Muscle layer of duodenum (tissue), 2 donors: Measurements from ENCODE around the gene ELK4.

Experiments used
- H3K27ac ChIP-seq: one replicate; pipeline ENCODE4 v1.7.0; 2013; ENCODE audit warnings: mild to moderate bottlenecking, low read length
- H3K27me3 ChIP-seq: one replicate; pipeline ENCODE4 v1.7.0; 2013; ENCODE audit warnings: low read depth, mild to moderate bottlenecking, control low read depth, low read length
- H3K36me3 ChIP-seq, 2 donors: one replicate each; pipeline ENCODE4 v1.7.0; 2013; ENCODE audit warnings: low read length in 2 of 2, control low read depth in 1 of 2, mild to moderate bottlenecking in 1 of 2; ENCODE audit not compliant: insufficient read depth in 2 of 2, control insufficient read depth in 1 of 2
- H3K4me1 ChIP-seq, 2 donors: one replicate each; pipeline ENCODE4 v1.7.0; 2013; ENCODE audit warnings: low read length in 2 of 2, mild to moderate bottlenecking in 2 of 2, control low read depth in 1 of 2, moderate library complexity in 1 of 2; ENCODE audit not compliant: insufficient read depth in 2 of 2, control insufficient read depth in 1 of 2
- H3K4me3 ChIP-seq, 2 donors: one replicate each; pipeline ENCODE4 v1.7.0; 2013; ENCODE audit warnings: low read length in 2 of 2, low read depth in 1 of 2, mild to moderate bottlenecking in 1 of 2
- H3K9me3 ChIP-seq, 2 donors: one replicate each; pipeline ENCODE4 v1.7.0; 2013; ENCODE audit warnings: low read length in 2 of 2, control low read depth in 1 of 2, mild to moderate bottlenecking in 1 of 2; ENCODE audit not compliant: control insufficient read depth in 1 of 2
- donor health status: healthy.

The ELK4 gene, protein sequence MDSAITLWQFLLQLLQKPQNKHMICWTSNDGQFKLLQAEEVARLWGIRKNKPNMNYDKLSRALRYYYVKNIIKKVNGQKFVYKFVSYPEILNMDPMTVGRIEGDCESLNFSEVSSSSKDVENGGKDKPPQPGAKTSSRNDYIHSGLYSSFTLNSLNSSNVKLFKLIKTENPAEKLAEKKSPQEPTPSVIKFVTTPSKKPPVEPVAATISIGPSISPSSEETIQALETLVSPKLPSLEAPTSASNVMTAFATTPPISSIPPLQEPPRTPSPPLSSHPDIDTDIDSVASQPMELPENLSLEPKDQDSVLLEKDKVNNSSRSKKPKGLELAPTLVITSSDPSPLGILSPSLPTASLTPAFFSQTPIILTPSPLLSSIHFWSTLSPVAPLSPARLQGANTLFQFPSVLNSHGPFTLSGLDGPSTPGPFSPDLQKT

DNA sequence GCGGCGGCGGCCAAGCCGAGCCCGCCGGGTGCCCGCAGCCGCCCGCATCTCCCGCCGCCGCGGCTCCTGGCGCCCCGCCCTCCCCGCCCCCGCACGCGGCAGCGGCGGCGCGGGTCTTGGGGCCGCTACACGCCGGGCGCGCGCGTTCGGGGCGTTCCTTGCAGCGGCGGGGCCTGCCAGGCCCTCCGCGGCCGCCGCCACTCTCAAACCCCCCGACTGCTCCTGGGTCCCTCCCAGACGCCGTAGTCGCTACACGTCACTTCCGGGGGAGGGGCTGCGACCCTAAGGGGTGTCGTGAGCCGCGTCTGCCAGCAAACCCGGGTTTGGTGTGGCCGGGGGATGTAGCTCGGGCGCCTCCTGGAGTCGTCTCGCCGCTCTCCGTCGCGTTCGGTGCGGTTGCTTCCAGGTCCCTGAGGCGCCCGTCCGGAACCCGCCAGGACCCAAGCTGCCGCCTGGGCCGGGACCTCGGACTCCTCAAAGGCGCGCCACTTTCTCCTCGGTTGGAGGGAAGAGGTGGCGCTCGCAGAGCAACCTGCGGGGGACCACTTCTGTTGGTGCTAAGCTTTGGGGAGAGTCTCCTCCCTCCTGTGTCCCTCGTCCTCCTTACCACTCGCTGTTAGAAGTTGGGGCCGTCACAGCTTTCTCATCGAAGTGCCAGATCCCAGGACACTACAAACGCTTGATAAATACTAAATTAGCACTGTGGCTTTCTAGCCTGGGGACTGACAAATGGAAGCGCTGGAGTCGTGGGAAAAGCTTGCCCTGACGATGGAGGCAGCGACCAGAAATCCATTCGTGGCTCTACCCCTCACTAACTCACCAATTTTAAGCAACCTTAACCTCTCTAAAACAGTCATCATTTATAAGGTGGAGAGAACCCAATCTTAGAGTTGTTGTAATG lies at the start of gene ELK4:
TSS of gene ELK4 (minus strand) at position 244 of the 901 bp plus-strand sequence. CDS start 8,129 bp downstream, outside the sequence.
- Histone ChIP-seq H3K36me3 (no peaks in the 10 kb centered on the region), H3K4me3 (peak within 1 kb of the TSS; percentile 86 to 92), H3K27me3 (no peaks in the 10 kb centered on the region), H3K9me3 (no peaks in the 10 kb centered on the region), H3K27ac (peak within 1 kb of the TSS; percentile 97), H3K4me1 (peaks cover 5 to 17% of the 10 kb centered on the region in 2 donors)

DNA sequence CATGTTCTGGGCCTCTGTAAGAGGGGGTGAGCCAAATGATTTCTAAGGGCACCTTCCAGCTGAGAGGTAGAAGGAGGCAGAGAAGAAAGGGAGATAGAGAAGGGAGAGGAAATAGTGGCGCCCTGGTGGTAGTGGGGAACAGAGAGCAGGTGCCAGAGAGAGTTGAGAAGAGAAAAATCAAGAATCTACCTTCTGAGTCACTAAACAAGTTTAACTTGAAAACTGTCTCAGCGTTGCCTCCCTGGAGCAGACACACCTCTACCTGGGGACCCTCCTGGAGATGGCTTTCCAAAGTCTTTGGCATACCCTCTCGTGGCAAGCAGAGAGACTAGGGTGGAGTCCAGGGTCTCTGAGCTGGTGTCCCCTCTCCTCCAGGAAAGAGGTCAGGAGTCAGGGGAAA lies 49.6 kb upstream of the ELK4 start:
- Histone ChIP-seq H3K27me3 (no peaks in the 10 kb centered on the region), H3K36me3 (no peaks in the 10 kb centered on the region), H3K4me1 (peaks cover 0 to 20% of the 10 kb centered on the region in 2 donors), H3K27ac (no peak overlapping the region), H3K9me3 (no peaks in the 10 kb centered on the region), H3K4me3 (no peak overlapping the region)

DNA sequence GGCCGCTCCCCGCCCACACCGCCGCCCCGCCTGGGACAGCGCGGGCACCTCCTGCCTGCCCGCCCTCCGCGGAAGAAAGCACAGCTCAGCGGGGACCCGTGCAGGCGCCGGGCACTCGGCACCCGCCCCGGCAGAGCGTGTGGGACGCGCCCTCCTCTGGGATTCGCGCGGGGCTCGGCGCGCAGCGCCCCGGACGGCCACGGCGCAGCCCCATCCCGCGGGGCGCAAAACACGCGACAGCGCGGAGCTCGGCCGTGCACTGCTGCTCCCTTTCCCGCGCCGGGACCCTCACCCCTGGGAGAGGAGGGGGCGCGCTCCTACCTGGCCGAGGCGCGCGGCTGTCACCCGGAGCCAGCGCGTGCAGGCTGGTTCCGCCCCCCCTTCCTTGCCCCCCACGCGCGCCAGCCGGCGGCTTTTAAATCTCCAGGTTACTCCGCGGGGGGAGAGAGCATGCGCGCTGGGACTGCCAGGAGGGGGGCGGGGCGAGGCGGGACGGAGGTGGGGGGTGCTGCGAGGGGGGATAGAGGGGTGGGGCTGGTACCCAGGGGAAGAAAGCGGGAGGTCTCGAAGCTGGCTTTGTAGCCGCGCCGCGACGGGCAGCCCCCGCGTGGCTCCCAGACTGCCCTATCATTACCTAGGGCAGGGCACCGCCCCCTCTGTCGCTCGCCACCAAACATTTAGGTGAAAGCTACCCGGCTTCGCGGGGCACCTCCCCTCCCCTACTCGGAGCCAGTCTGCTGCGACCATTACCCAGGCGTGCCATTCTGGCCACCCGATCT lies 48.5 kb upstream of the ELK4 start, which contains the start of gene SLC45A3:
TSS of gene SLC45A3 (minus strand) at position 437 of the 779 bp plus-strand sequence. CDS start 15,853 bp downstream, outside the sequence.
- H3K9me3 ChIP-seq: no peaks in the 10 kb centered on the region
- no peaks in the 10 kb centered on the region for H3K27me3 ChIP-seq
- H3K4me1 ChIP-seq: peaks cover 0 to 20% of the 10 kb centered on the region in 2 donors
- no peak within 1 kb of the TSS for H3K27ac ChIP-seq
- no peaks in the 10 kb centered on the region for H3K36me3 ChIP-seq
- peak within 1 kb of the TSS; percentile 52 to 74 for H3K4me3 ChIP-seq

DNA sequence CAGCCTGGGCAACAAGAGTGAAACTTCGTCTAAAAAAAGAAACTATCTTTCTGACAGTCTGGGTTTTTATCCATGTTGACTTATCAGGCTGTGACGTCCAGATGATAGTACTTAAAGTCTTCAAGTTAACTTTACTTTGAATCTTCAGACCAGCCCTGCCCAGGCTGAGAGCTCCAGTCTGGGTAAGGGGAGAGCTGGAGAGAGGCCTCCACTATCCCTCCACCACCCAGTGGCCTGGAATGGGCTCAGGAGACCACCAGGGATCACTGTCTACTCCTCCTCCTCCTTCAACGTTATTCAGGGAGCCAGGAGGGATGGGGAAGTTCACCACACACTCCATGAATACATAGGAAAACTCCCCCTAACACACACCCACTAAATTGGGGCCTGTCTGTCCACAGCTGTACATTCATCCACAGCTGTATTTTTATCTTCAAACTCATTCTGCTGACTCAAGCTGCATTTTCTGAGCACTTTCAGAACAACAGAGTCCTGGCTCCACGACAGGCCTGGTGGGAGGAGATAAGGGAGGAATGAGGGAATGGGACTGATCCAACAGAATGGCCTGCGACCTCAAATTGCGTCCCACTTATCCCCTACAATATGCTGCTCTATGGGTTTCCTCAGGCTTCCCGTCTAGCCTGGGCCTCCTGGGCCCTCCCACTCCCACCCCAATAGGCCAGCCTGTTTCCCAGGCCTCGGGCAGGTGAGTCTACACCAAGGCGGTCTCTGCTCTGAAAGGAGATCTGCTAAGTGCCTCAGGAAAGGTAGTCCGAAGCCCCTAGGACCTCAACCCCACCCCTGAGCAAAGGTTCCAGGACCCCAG lies 46.7 kb upstream of the ELK4 start:
- peak overlapping the region; percentile 21 for H3K27ac ChIP-seq

DNA sequence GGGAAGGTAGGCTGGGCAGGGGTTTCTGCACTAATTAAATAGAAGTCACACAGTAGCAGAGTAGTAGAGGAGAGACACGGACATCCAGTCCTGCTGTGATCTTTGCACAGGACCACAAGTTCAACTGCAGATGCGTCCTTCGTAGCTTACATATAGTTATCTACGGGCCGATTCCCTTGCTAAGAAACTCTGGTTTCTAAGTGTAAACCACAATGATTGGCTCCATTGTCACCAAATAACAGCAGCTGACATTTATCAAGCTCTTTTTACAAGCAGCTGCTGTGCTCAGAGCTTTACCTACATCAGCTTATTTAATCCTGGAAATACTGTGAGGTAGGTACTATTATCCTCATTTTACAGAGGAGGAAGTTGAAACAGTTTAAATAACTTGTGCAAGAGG lies 45.4 kb upstream of the ELK4 start:
- no peak overlapping the region for H3K27ac ChIP-seq
- no peaks in the 10 kb centered on the region for H3K9me3 ChIP-seq
- H3K4me1 ChIP-seq: peaks cover 0 to 20% of the 10 kb centered on the region in 2 donors
- no peaks in the 10 kb centered on the region for H3K36me3 ChIP-seq
- no peak overlapping the region for H3K4me3 ChIP-seq
- no peaks in the 10 kb centered on the region for H3K27me3 ChIP-seq

More for the DNA sequence above, 46.7 kb upstream of the ELK4 start:
- no peaks in the 10 kb centered on the region for H3K27me3 ChIP-seq
- H3K4me1 ChIP-seq: peaks cover 0 to 20% of the 10 kb centered on the region in 2 donors
- H3K9me3 ChIP-seq: no peaks in the 10 kb centered on the region
- peak overlapping the region in 1 of 2 donors; percentile 52 for H3K4me3 ChIP-seq
- H3K36me3 ChIP-seq: no peaks in the 10 kb centered on the region

DNA sequence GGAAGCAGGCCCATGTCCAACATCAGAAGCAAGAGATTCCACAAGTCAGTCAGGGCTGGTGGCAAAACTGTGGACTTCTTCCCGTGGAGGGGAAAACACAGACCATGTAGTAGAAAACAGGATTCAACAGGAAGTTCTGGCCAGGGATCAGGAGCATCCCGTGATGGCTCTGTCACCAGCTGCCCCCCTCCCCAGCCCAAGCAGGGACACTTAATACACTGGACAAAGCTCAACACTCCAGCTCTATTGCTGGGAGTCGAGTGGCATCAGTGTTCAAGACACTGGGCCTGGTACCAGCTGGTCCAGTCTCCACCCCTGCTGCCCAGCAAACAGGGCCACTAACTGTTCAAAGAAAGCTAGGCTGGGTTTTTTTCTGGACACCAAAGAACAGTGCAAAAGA lies 44.8 kb upstream of the ELK4 start:
- H3K27me3 ChIP-seq: no peaks in the 10 kb centered on the region
- no peaks in the 10 kb centered on the region for H3K9me3 ChIP-seq
- no peaks in the 10 kb centered on the region for H3K36me3 ChIP-seq
- H3K4me3 ChIP-seq: no peak overlapping the region
- H3K27ac ChIP-seq: no peak overlapping the region
- H3K4me1 ChIP-seq: peaks cover 0 to 20% of the 10 kb centered on the region in 2 donors

DNA sequence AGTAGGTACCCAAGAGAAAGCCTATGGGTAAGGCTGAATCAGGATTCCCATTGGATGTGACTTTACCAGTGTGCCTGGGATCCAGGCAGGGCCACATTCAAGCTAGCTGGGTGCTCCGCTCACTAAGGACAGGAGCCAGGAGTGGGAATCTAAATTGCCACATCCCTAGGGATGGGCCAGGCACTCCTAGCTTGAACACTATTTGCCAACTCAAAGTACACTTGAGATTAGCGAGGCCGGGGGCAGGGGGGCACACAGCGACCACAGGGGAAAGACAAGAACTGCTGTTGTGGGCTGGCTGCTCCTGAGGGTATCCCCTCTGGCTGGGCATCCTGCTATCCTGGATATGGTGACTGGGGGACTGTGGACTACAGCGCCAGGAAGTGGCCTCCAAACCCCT lies 44.2 kb upstream of the ELK4 start:
- Histone ChIP-seq H3K4me3 (no peak overlapping the region), H3K36me3 (no peaks in the 10 kb centered on the region), H3K27ac (no peak overlapping the region), H3K27me3 (no peaks in the 10 kb centered on the region), H3K4me1 (peaks cover 0 to 20% of the 10 kb centered on the region in 2 donors), H3K9me3 (no peaks in the 10 kb centered on the region)

DNA sequence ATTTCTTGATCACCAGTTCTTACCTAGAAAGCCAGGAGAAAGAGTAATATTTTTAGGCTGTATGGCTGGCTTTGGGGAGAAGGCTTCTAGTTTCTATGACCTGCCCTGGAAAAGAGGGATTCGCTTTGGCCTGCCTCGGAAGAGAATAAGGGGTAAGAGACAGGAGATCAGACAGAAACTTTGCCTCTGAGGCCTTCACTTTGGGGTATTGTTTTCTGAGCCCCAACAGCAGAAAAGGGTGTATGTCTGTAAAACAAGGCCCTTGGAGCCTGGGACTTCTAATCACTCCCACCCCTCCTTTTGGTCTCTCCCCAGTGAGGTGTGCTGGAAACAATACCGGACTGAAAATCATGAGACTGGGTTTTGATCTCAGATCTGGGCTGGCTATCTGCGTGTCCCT lies 43.4 kb upstream of the ELK4 start:
- Histone ChIP-seq H3K27me3 (no peaks in the 10 kb centered on the region), H3K9me3 (no peaks in the 10 kb centered on the region), H3K27ac (peak overlapping the region; percentile 8), H3K36me3 (no peaks in the 10 kb centered on the region), H3K4me1 (peaks cover 0 to 14% of the 10 kb centered on the region in 2 donors), H3K4me3 (no peak overlapping the region)

DNA sequence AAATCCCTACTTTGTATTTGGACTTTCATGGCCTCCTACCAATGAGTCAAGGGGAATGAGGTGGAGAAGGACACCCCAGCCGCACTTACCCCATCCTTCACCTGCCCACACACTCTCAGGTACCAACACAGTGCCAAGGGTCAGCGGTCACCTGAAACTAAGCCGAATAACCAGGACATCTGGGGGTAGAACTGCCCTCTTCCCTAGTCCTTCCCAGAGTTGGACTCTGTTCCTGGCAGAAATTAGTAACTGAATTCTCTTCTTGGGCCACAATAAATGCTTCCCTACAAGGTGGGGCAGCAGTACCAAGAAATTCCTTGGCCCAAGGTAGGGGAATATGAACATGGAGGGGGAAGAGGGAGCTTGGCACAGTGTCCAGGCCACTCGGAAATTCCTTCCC lies 41.2 kb upstream of the ELK4 start:
- Histone ChIP-seq H3K27ac (no peak overlapping the region), H3K4me3 (no peak overlapping the region), H3K36me3 (no peaks in the 10 kb centered on the region), H3K4me1 (peaks cover 0 to 12% of the 10 kb centered on the region in 2 donors), H3K27me3 (no peaks in the 10 kb centered on the region), H3K9me3 (no peaks in the 10 kb centered on the region)

DNA sequence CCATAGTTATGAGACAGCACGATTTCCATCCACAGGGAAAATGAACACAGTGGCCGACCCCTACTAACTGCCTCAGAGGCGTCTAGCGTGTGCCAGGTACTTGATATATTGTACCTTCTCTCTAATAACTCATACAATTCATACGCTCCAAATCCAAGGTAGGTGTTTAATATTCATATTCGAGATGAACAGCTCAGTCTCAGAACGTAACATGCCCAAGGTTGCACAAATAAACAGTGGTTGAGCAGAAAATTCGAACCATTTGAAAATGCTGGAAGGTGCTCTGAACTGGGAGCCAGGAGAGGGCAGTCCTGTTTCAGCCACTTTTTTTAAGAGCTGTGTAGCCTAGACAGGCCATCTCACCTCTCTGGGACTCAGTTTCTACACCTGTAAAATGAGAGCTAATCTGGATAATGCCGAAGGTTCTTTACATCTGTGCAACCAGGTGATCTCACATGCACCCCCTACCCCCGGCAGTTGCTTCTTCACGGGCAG lies 40.6 kb upstream of the ELK4 start:
- Histone ChIP-seq H3K36me3 (no peaks in the 10 kb centered on the region), H3K4me1 (peaks cover 0 to 14% of the 10 kb centered on the region in 2 donors), H3K27ac (no peak overlapping the region), H3K9me3 (no peaks in the 10 kb centered on the region), H3K4me3 (no peak overlapping the region), H3K27me3 (no peaks in the 10 kb centered on the region)
